Ovary (tissue), 3 donors: ENCODE measurements around the gene HYDIN.
"Not testable (repeated sequence)": the region's sequence is repeated elsewhere in the genome, so short reads cannot be mapped to it uniquely, and the experiment has no call there.

Experiments
- EP300 ChIP-seq: sonication (generic); formaldehyde crosslinking; IDR thresholded peaks from one replicate; pipeline ENCODE4 v1.6.1; 2017; ENCODE audit warnings: antibody characterized with exemption
- TF ChIP-seq, protein P1 (sequence below), 3 donors: fragments of 450-650 bp in 2 of 3; fragments of 200-600 bp in 1 of 3; IDR thresholded peaks; one replicate each; pipeline versions ENCODE4 v1.5.1 to v1.8.0; 2016 to 2022; ENCODE audit warnings: antibody characterized with exemption in 3 of 3, mild to moderate bottlenecking in 1 of 3
- donor health status: DM: no; HTN: no; CAD: no.

DNA sequence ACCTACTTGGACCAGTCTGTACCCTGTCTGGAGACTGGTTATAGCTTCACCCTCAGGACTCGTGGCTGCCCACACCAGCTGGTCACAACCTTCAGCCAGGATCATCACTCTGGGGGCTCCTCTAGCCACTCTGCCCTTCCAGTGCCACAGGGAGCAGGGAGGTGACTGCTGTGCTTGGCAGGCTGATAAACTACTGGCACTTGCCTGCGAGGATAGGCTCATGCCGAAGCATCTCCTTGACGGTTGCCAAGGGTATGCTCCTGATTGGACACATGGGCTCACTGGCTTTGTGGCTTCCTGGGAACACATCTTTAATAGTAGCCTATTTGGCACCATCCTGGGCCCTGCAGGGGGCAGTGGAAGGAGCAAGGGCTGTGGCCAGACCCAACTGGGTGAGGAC, 295.2 kb downstream of the HYDIN start:
- TF ChIP-seq, protein P1, sequence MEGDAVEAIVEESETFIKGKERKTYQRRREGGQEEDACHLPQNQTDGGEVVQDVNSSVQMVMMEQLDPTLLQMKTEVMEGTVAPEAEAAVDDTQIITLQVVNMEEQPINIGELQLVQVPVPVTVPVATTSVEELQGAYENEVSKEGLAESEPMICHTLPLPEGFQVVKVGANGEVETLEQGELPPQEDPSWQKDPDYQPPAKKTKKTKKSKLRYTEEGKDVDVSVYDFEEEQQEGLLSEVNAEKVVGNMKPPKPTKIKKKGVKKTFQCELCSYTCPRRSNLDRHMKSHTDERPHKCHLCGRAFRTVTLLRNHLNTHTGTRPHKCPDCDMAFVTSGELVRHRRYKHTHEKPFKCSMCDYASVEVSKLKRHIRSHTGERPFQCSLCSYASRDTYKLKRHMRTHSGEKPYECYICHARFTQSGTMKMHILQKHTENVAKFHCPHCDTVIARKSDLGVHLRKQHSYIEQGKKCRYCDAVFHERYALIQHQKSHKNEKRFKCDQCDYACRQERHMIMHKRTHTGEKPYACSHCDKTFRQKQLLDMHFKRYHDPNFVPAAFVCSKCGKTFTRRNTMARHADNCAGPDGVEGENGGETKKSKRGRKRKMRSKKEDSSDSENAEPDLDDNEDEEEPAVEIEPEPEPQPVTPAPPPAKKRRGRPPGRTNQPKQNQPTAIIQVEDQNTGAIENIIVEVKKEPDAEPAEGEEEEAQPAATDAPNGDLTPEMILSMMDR (IDR thresholded peaks at IDR 0.05) = not testable (repeated sequence)
- not testable (repeated sequence) for TF ChIP-seq EP300
